ENCODE data around the gene SZT2.
A peak's percentile ranks its signal among the peaks of the same experiment; 100 is the strongest.

Gene SZT2

DNA sequence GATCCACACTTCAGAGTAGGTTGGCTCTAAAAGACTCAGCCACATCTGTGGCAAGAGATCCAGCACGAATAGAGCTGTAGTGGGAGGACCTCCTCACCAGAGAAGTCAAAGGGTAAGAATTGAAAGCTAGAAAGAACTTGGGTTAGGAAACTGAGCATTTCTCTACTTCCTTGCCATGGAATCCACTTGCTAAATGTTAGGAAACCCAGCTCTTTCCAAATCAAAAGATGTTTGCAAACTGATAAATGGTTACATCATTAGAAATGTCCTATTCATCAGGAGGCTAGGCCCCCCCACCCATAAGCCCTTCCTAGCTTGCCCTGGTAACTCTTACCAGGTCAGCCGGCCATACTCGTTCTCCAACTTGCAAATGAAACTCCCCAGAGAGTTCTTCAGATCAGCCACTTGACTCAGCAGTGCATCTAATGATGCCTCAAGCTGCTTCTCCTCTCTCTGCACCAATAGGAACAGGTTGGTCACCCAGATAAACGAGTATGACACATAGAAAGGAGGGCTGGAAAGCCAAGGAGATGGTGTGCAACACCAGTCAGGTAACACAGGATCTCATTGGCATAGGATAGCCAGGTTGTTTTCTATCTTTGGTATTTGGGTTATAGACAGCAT, 1.6 kb upstream of the SZT2 start:
- Histone ChIP-seq H2AFZ (ENCODE audit: low read depth, low read length) (no peak overlapping the region), H3K4me2 (ENCODE audit: insufficient read depth, low read length) (peak overlapping the region; percentile 93), H3K4me3 (ENCODE audit: low read depth in 1 of 2, low read length in 2 of 2) (peak overlapping the region in 1 of 2 experiments; percentile 97; a peak in 2 of 4 replicates), H3K79me2 (ENCODE audit: insufficient read depth, low read length) (peaks cover 49% of the 10 kb centered on the region), H3K4me1 (ENCODE audit: insufficient read depth, low read length) (peaks cover 32% of the 10 kb centered on the region), H3K36me3 (ENCODE audit: insufficient read depth, low read length) (peaks cover 55% of the 10 kb centered on the region), H3K27me3 (ENCODE audit: insufficient read depth, low read length, poor library complexity) (no peaks in the 10 kb centered on the region), H4K20me1 (ENCODE audit: insufficient read depth, low read length) (peaks cover 14% of the 10 kb centered on the region; the same call in 1 of the 2 replicates), H3K9ac (ENCODE audit: low read depth, low read length) (peak overlapping the region; percentile 84), H3K27ac (ENCODE audit: low read length) (peak overlapping the region; percentile 92), H3K9me3 (ENCODE audit: insufficient read depth, low read length, severe bottlenecking) (no peaks in the 10 kb centered on the region)
- DNase-seq (no peak), ATAC-seq (ENCODE audit: insufficient read depth, low read depth) (no peak)
- TF ChIP-seq EZH2 (IDR thresholded peaks at IDR 0.05; ENCODE audit: borderline replicate concordance, low read depth, low read length, severe bottlenecking), result no peak
- TF ChIP-seq, protein P1, sequence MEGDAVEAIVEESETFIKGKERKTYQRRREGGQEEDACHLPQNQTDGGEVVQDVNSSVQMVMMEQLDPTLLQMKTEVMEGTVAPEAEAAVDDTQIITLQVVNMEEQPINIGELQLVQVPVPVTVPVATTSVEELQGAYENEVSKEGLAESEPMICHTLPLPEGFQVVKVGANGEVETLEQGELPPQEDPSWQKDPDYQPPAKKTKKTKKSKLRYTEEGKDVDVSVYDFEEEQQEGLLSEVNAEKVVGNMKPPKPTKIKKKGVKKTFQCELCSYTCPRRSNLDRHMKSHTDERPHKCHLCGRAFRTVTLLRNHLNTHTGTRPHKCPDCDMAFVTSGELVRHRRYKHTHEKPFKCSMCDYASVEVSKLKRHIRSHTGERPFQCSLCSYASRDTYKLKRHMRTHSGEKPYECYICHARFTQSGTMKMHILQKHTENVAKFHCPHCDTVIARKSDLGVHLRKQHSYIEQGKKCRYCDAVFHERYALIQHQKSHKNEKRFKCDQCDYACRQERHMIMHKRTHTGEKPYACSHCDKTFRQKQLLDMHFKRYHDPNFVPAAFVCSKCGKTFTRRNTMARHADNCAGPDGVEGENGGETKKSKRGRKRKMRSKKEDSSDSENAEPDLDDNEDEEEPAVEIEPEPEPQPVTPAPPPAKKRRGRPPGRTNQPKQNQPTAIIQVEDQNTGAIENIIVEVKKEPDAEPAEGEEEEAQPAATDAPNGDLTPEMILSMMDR (IDR thresholded peaks at IDR 0.05; ENCODE audit: borderline replicate concordance, extremely low read depth, low read length, poor library complexity, severe bottlenecking), result no peak

DNA sequence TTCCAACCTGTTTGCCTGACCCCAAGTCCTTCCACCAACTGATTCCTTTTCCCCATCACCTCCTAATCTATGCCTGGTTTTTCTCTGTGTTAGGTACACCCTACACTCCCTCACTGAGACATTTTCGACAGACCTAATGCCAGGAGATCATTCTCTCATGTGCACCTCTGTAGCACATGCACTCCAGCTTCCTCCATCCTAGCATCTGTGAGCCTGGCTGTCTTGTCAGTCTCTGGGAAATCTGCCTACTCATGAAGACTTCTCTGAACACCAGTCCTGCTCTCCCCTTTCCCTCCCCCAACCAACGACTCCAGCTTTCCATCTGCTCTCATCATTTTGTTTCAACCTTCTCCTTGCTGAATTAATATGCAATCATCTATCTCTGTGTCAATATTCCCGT, 1.1 kb upstream of the SZT2 start:
- Histone ChIP-seq H3K36me3 (ENCODE audit: insufficient read depth, low read length) (peaks cover 50% of the 10 kb centered on the region), H3K9ac (ENCODE audit: low read depth, low read length) (peak overlapping the region; percentile 84), H3K27ac (ENCODE audit: low read length) (peak overlapping the region; percentile 92), H3K79me2 (ENCODE audit: insufficient read depth, low read length) (peaks cover 54% of the 10 kb centered on the region), H3K4me3 (ENCODE audit: low read depth in 1 of 2, low read length in 2 of 2) (peak overlapping the region; percentile 91 to 97), H2AFZ (ENCODE audit: low read depth, low read length) (no peak overlapping the region), H3K27me3 (ENCODE audit: insufficient read depth, low read length, poor library complexity) (no peaks in the 10 kb centered on the region), H4K20me1 (ENCODE audit: insufficient read depth, low read length) (peaks cover 14% of the 10 kb centered on the region; the same call in 1 of the 2 replicates), H3K9me3 (ENCODE audit: insufficient read depth, low read length, severe bottlenecking) (no peaks in the 10 kb centered on the region), H3K4me1 (ENCODE audit: insufficient read depth, low read length) (peaks cover 32% of the 10 kb centered on the region), H3K4me2 (ENCODE audit: insufficient read depth, low read length) (peak overlapping the region; percentile 93)
- ATAC-seq (ENCODE audit: insufficient read depth, low read depth) (no peak), DNase-seq (no peak)
- TF ChIP-seq EZH2 (IDR thresholded peaks at IDR 0.05; ENCODE audit: borderline replicate concordance, low read depth, low read length, severe bottlenecking), result no peak
- TF ChIP-seq, protein P1 (IDR thresholded peaks at IDR 0.05; ENCODE audit: borderline replicate concordance, extremely low read depth, low read length, poor library complexity, severe bottlenecking), result no peak

DNA sequence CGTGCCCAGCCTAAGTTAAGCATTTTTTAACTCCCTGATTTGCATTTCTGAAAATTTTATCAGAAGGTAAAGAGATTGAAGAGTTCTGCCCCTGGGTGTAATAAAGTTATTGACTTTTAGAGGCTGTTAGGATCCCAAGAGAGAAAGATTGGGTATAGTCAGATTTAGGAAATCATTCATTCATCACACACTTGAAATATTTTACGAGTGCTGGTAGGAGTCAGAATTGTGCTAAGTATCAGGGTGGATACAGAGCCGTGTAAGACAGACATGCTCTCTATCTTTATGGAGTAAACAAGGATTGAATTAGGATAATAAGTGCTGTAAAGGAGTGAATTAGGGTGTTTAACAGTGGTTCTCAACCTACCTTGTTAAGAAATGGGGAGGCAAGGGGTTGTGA, 3.0 kb downstream of the SZT2 start:
- TF ChIP-seq, protein P1 (IDR thresholded peaks at IDR 0.05; ENCODE audit: borderline replicate concordance, extremely low read depth, low read length, poor library complexity, severe bottlenecking), result no peak
- no peak for TF ChIP-seq EZH2 (IDR thresholded peaks at IDR 0.05; ENCODE audit: borderline replicate concordance, low read depth, low read length, severe bottlenecking)
- H3K4me3 ChIP-seq (ENCODE audit: low read depth in 1 of 2, low read length in 2 of 2), result no peak overlapping the region
- H3K27ac ChIP-seq (ENCODE audit: low read length), result no peak overlapping the region
- peaks cover 29% of the 10 kb centered on the region for H3K4me1 ChIP-seq (ENCODE audit: insufficient read depth, low read length)
- peaks cover 63% of the 10 kb centered on the region for H3K79me2 ChIP-seq (ENCODE audit: insufficient read depth, low read length)
- H2AFZ ChIP-seq (ENCODE audit: low read depth, low read length), result no peak overlapping the region
- no peaks in the 10 kb centered on the region for H3K27me3 ChIP-seq (ENCODE audit: insufficient read depth, low read length, poor library complexity)
- no peak for DNase-seq
- peaks cover 11% of the 10 kb centered on the region; the same call in 1 of the 2 replicates for H4K20me1 ChIP-seq (ENCODE audit: insufficient read depth, low read length)
- H3K4me2 ChIP-seq (ENCODE audit: insufficient read depth, low read length), result no peak overlapping the region
- H3K36me3 ChIP-seq (ENCODE audit: insufficient read depth, low read length), result peaks cover 24% of the 10 kb centered on the region
- ATAC-seq (ENCODE audit: insufficient read depth, low read depth), result no peak
- no peak overlapping the region for H3K9ac ChIP-seq (ENCODE audit: low read depth, low read length)
- H3K9me3 ChIP-seq (ENCODE audit: insufficient read depth, low read length, severe bottlenecking), result no peaks in the 10 kb centered on the region
